ENCODE results near the gene RAB11FIP4. TPM values are rescaled to one million over a fixed set of nuclear protein-coding genes. Genes with fewer than 3 reads are reported as not detected.

Gene RAB11FIP4
- polyA plus RNA-seq, 1 of the 3 experiments (the other 2 are of a cell fraction), result 9.4 TPM

GRCh38 chr17:31525801-31526549 is 134.5 kb downstream of the RAB11FIP4 start:
- no peaks in the 10 kb centered on the region for H3K36me3 ChIP-seq (replicated peaks in 1 of 2; ENCODE audit: control insufficient read depth in 1 of 2, insufficient read depth in 2 of 2, low read length in 1 of 2)

GRCh38 chr17:31527606-31528005 is 136.1 kb downstream of the RAB11FIP4 start:
- Histone ChIP-seq H4K20me1 (ENCODE audit: insufficient read depth) (no peaks in the 10 kb centered on the region), H2AFZ (ENCODE audit: low read depth) (no peak overlapping the region), H3K79me2 (ENCODE audit: insufficient read depth) (no peaks in the 10 kb centered on the region), H3K9me3 (no peaks in the 10 kb centered on the region), H3K4me1 (ENCODE audit: control insufficient read depth in 1 of 2, insufficient read depth in 2 of 2, low read depth in 1 of 2, low read length in 1 of 2) (peaks cover 3 to 12% of the 10 kb centered on the region in 2 experiments; a peak in 1 of 4 replicates), H3K36me3 (replicated peaks in 1 of 2; ENCODE audit: control insufficient read depth in 1 of 2, insufficient read depth in 2 of 2, low read length in 1 of 2) (no peaks in the 10 kb centered on the region), H3K9me2 (no peaks in the 10 kb centered on the region), H3K27ac (ENCODE audit: low read depth in 2 of 2, low read length in 1 of 2) (peak overlapping the region; percentile 42 to 45; a peak in 3 of 4 replicates), H3K9ac (no peak overlapping the region), H3K4me3 (ENCODE audit: low read depth in 2 of 2, low read length in 1 of 2) (no peak overlapping the region), H3K4me2 (peak overlapping the region; percentile 5; the same call in 1 of the 2 replicates), H3K27me3 (ENCODE audit: insufficient read depth) (no peaks in the 10 kb centered on the region), H3F3A (replicated peaks; ENCODE audit: insufficient read depth) (peaks cover 7% of the 10 kb centered on the region)
- CTCF ChIA-PET, result interaction anchor here (0.8 to 12.9 kb wide), 15 partner anchors 10 to 314 kb away, joined by 3 to 137 read pairs (median 4); no protein-coding TSS in a partner anchor
- 52% methylated on average over 5 of the region's 5 CpGs for WGBS (ENCODE audit: low lambda C conversion rate)
- POLR2A ChIA-PET, result interaction anchor here (0.7 kb wide), 1 partner anchor 17 kb away, joined by 3 read pairs; no protein-coding TSS in a partner anchor
- no peak for DNase-seq
- TF ChIP-seq GATA2 (CRISPR knock-in tag; IDR thresholded peaks at IDR 0.05) (no peak), CTCF (IDR thresholded peaks at IDR 0.05) (peak; percentile 39), TAF1 (IDR thresholded peaks at IDR 0.05; ENCODE audit: borderline replicate concordance, low read depth, low read length) (no peak), PBX3 (IDR thresholded peaks at IDR 0.05) (peak; percentile 69), RFX5 (IDR thresholded peaks at IDR 0.05; ENCODE audit: low read length) (no peak), NFIC (IDR thresholded peaks at IDR 0.05; ENCODE audit: borderline replicate concordance) (peak; percentile 45; the same call in 1 of the 2 replicates), RAD21 (IDR thresholded peaks at IDR 0.05; ENCODE audit: low read length) (peak; percentile 54), EZH2phosphoT487 (IDR thresholded peaks at IDR 0.05; ENCODE audit: borderline replicate concordance, low read depth) (no peak), SMC3 (IDR thresholded peaks at IDR 0.05; ENCODE audit: low read depth, low read length) (peak; percentile 40; the same call in 1 of the 2 replicates)

More at GRCh38 chr17:31525801-31526549, 134.5 kb downstream of the RAB11FIP4 start:
- POLR2A ChIA-PET, result no interaction called here
- H3K4me1 ChIP-seq (ENCODE audit: control insufficient read depth in 1 of 2, insufficient read depth in 2 of 2, low read depth in 1 of 2, low read length in 1 of 2), result peaks cover 3 to 12% of the 10 kb centered on the region in 2 experiments; a peak in 1 of 4 replicates
- H3K27ac ChIP-seq (ENCODE audit: low read depth in 2 of 2, low read length in 1 of 2), result no peak overlapping the region
- DNase-seq, result peak; percentile 57
- H3K79me2 ChIP-seq (ENCODE audit: insufficient read depth), result no peaks in the 10 kb centered on the region
- peaks cover 7% of the 10 kb centered on the region for H3F3A ChIP-seq (replicated peaks; ENCODE audit: insufficient read depth)
- H3K9me2 ChIP-seq, result no peaks in the 10 kb centered on the region
- TF ChIP-seq CTCF (IDR thresholded peaks at IDR 0.05), result peak; percentile 37; the same call in 1 of the 2 replicates
- TF ChIP-seq POLR2AphosphoS5 (IDR thresholded peaks at IDR 0.05; ENCODE audit: low read depth, low read length), result no peak
- TF ChIP-seq RAD21 (IDR thresholded peaks at IDR 0.05; ENCODE audit: low read length), result 0 out of 2 replicates have a peak, but pooled peaks have one; percentile 16
- CTCF ChIA-PET, result interaction anchor here (0.6 to 12.9 kb wide), 21 partner anchors 8 to 316 kb away, joined by 3 to 137 read pairs (median 5); partner anchors contain the start of gene RAB11FIP4
- H3K4me2 ChIP-seq, result no peak overlapping the region
- no peak overlapping the region for H2AFZ ChIP-seq (ENCODE audit: low read depth)
- H3K27me3 ChIP-seq (ENCODE audit: insufficient read depth), result no peaks in the 10 kb centered on the region
- H3K9me3 ChIP-seq, result no peaks in the 10 kb centered on the region
- H4K20me1 ChIP-seq (ENCODE audit: insufficient read depth), result no peaks in the 10 kb centered on the region
- WGBS (ENCODE audit: low lambda C conversion rate), result 76% methylated on average over 18 of the region's 21 CpGs
- H3K4me3 ChIP-seq (ENCODE audit: low read depth in 2 of 2, low read length in 1 of 2), result no peak overlapping the region
- no peak overlapping the region for H3K9ac ChIP-seq
